ENCODE data around the gene CHCHD10. TPM values are rescaled to one million over a fixed set of nuclear protein-coding genes. Genes with fewer than 3 reads are reported as not detected.

CHCHD10 gene
- total RNA-seq, 1 experiment from 2014 or later: 198 TPM

- H3K9me3 Mint-ChIP-seq: no peaks in the 10 kb centered on the region
- H3K4me1 Mint-ChIP-seq: peaks cover 30% of the 10 kb centered on the region
- CTCF ChIA-PET: interaction anchor here (0.6 to 1.7 kb wide), 6 partner anchors 9 to 63 kb away, joined by 3 to 5 read pairs (median 3); partner anchors contain the start of genes CHCHD10 and MMP11
- POLR2A ChIA-PET: interaction anchor here (1.0 kb wide), 1 partner anchor 17 kb away, joined by 3 read pairs; no protein-coding TSS in a partner anchor
- H3K27ac Mint-ChIP-seq: peak overlapping the region; percentile 98
- DNase-seq (ENCODE audit: low spot score): no peak
- peak overlapping the region; percentile 89 for H3K4me3 Mint-ChIP-seq
- no peaks in the 10 kb centered on the region for H3K27me3 Mint-ChIP-seq (ENCODE audit: low read depth)
- no peak for TF ChIP-seq ELF4 (CRISPR knock-in tag; IDR thresholded peaks at IDR 0.05; ENCODE audit: low read depth)
- TF ChIP-seq NR3C1 (CRISPR knock-in tag; conservative IDR thresholded peaks at IDR 0.05; ENCODE audit: low read depth): no peak
- TF ChIP-seq, protein P1, sequence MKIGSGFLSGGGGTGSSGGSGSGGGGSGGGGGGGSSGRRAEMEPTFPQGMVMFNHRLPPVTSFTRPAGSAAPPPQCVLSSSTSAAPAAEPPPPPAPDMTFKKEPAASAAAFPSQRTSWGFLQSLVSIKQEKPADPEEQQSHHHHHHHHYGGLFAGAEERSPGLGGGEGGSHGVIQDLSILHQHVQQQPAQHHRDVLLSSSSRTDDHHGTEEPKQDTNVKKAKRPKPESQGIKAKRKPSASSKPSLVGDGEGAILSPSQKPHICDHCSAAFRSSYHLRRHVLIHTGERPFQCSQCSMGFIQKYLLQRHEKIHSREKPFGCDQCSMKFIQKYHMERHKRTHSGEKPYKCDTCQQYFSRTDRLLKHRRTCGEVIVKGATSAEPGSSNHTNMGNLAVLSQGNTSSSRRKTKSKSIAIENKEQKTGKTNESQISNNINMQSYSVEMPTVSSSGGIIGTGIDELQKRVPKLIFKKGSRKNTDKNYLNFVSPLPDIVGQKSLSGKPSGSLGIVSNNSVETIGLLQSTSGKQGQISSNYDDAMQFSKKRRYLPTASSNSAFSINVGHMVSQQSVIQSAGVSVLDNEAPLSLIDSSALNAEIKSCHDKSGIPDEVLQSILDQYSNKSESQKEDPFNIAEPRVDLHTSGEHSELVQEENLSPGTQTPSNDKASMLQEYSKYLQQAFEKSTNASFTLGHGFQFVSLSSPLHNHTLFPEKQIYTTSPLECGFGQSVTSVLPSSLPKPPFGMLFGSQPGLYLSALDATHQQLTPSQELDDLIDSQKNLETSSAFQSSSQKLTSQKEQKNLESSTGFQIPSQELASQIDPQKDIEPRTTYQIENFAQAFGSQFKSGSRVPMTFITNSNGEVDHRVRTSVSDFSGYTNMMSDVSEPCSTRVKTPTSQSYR (CRISPR knock-in tag; IDR thresholded peaks at IDR 0.05): no peak
- TF ChIP-seq, protein P2, sequence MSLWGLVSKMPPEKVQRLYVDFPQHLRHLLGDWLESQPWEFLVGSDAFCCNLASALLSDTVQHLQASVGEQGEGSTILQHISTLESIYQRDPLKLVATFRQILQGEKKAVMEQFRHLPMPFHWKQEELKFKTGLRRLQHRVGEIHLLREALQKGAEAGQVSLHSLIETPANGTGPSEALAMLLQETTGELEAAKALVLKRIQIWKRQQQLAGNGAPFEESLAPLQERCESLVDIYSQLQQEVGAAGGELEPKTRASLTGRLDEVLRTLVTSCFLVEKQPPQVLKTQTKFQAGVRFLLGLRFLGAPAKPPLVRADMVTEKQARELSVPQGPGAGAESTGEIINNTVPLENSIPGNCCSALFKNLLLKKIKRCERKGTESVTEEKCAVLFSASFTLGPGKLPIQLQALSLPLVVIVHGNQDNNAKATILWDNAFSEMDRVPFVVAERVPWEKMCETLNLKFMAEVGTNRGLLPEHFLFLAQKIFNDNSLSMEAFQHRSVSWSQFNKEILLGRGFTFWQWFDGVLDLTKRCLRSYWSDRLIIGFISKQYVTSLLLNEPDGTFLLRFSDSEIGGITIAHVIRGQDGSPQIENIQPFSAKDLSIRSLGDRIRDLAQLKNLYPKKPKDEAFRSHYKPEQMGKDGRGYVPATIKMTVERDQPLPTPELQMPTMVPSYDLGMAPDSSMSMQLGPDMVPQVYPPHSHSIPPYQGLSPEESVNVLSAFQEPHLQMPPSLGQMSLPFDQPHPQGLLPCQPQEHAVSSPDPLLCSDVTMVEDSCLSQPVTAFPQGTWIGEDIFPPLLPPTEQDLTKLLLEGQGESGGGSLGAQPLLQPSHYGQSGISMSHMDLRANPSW (CRISPR knock-in tag; conservative IDR thresholded peaks at IDR 0.05; ENCODE audit: low read depth): no peak
- TF ChIP-seq, protein P3, sequence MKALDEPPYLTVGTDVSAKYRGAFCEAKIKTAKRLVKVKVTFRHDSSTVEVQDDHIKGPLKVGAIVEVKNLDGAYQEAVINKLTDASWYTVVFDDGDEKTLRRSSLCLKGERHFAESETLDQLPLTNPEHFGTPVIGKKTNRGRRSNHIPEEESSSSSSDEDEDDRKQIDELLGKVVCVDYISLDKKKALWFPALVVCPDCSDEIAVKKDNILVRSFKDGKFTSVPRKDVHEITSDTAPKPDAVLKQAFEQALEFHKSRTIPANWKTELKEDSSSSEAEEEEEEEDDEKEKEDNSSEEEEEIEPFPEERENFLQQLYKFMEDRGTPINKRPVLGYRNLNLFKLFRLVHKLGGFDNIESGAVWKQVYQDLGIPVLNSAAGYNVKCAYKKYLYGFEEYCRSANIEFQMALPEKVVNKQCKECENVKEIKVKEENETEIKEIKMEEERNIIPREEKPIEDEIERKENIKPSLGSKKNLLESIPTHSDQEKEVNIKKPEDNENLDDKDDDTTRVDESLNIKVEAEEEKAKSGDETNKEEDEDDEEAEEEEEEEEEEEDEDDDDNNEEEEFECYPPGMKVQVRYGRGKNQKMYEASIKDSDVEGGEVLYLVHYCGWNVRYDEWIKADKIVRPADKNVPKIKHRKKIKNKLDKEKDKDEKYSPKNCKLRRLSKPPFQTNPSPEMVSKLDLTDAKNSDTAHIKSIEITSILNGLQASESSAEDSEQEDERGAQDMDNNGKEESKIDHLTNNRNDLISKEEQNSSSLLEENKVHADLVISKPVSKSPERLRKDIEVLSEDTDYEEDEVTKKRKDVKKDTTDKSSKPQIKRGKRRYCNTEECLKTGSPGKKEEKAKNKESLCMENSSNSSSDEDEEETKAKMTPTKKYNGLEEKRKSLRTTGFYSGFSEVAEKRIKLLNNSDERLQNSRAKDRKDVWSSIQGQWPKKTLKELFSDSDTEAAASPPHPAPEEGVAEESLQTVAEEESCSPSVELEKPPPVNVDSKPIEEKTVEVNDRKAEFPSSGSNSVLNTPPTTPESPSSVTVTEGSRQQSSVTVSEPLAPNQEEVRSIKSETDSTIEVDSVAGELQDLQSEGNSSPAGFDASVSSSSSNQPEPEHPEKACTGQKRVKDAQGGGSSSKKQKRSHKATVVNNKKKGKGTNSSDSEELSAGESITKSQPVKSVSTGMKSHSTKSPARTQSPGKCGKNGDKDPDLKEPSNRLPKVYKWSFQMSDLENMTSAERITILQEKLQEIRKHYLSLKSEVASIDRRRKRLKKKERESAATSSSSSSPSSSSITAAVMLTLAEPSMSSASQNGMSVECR (CRISPR knock-in tag; IDR thresholded peaks at IDR 0.05; ENCODE audit: borderline replicate concordance): no peak
- ATAC-seq: no peak
- peaks cover 9% of the 10 kb centered on the region; the same call in 1 of the 2 replicates for H3K36me3 Mint-ChIP-seq
Observed at GRCh38 chr22:23786261-23786710, 18.5 kb upstream of the CHCHD10 start.

DNA sequence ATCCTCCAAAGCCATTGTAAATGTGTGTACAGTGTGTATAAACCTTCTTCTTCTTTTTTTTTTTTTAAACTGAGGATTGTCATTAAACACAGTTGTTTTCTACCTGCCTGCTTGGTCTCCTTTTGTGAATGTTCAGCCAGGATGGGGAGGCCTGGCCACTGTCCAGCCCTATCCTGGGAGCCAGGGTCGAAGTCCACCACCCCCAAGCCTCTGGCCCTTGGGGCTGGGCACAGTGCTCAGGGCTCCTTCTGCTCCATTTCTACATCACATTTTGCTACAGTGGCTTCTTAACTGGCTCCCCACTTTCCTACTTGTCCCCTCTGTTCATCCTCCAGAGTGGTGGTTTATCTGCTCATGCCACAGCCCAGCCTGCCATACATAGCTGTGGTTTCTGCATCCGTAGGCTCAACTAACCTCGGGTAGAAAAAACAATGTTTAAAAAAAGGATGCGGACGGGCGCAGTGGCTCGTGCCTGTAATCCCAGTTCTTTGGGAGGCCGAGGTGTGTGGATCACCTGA, 16.5 kb upstream of the CHCHD10 start:
- Mint-ChIP-seq H3K27me3 (ENCODE audit: low read depth) (no peaks in the 10 kb centered on the region; the same call in 1 of the 2 replicates), H3K36me3 (0 out of 2 replicates have a peak, but pooled peaks cover 2% of the 10 kb centered on the region), H3K27ac (no peak overlapping the region), H3K9me3 (no peaks in the 10 kb centered on the region), H3K4me1 (peaks cover 23% of the 10 kb centered on the region), H3K4me3 (no peak overlapping the region)
- ATAC-seq (no peak), DNase-seq (ENCODE audit: low spot score) (no peak)
- ChIA-PET CTCF (no interaction called here), POLR2A (no interaction called here)
- TF ChIP-seq FOXJ3 (CRISPR knock-in tag; IDR thresholded peaks at IDR 0.05; ENCODE audit: borderline replicate concordance) (no peak), ERG (CRISPR knock-in tag; IDR thresholded peaks at IDR 0.05) (no peak), NFYB (CRISPR knock-in tag; conservative IDR thresholded peaks at IDR 0.05; ENCODE audit: low read depth) (no peak), ZBTB21 (CRISPR knock-in tag; IDR thresholded peaks at IDR 0.05; ENCODE audit: borderline replicate concordance) (no peak), ZNF317 (CRISPR knock-in tag; IDR thresholded peaks at IDR 0.05; ENCODE audit: borderline replicate concordance, low read depth) (no peak), ZNF121 (CRISPR knock-in tag; IDR thresholded peaks at IDR 0.05) (no peak), MXD4 (CRISPR knock-in tag; IDR thresholded peaks at IDR 0.05; ENCODE audit: borderline replicate concordance) (no peak)
- TF ChIP-seq, protein P4, sequence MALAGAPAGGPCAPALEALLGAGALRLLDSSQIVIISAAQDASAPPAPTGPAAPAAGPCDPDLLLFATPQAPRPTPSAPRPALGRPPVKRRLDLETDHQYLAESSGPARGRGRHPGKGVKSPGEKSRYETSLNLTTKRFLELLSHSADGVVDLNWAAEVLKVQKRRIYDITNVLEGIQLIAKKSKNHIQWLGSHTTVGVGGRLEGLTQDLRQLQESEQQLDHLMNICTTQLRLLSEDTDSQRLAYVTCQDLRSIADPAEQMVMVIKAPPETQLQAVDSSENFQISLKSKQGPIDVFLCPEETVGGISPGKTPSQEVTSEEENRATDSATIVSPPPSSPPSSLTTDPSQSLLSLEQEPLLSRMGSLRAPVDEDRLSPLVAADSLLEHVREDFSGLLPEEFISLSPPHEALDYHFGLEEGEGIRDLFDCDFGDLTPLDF (CRISPR knock-in tag; IDR thresholded peaks at IDR 0.05): no peak
- TF ChIP-seq, protein P5, sequence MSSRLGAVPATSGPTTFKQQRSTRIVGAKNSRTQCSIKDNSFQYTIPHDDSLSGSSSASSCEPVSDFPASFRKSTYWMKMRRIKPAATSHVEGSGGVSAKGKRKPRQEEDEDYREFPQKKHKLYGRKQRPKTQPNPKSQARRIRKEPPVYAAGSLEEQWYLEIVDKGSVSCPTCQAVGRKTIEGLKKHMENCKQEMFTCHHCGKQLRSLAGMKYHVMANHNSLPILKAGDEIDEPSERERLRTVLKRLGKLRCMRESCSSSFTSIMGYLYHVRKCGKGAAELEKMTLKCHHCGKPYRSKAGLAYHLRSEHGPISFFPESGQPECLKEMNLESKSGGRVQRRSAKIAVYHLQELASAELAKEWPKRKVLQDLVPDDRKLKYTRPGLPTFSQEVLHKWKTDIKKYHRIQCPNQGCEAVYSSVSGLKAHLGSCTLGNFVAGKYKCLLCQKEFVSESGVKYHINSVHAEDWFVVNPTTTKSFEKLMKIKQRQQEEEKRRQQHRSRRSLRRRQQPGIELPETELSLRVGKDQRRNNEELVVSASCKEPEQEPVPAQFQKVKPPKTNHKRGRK (CRISPR knock-in tag; IDR thresholded peaks at IDR 0.05; ENCODE audit: borderline replicate concordance): no peak
- TF ChIP-seq, protein P6, sequence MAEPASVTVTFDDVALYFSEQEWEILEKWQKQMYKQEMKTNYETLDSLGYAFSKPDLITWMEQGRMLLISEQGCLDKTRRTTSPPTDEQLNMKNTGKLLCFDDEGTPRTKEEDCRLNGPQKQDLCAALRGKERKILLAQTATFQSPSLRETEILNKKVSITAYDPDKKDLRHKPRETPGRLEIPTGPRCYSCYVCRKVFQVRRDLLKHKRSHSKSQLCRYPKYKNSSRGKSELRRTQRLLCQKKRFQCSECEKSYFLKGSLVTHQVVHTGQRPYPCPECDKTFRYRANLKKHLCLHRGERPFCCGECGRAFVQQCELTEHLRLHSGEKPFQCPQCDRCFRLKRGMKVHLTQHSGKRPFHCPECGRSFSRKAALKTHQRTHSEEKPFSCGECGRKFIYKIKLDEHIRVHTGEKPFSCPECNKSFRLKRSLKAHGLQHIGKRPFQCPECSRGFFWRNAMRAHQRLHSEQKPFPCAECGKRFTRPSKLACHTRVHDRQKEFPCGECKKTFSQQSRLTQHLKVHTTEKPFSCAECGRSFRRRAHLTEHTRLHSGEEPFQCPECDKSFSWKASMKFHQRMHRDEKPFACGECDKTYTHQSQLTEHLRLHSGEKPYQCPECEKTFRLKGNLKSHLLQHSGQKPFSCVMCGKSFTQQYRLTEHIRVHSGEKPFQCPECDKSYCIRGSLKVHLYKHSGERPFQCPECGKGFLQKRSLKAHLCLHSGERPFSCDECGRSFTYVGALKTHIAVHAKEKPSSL (CRISPR knock-in tag; conservative IDR thresholded peaks at IDR 0.05): no peak
